Fibroblast of skin of back (primary cell): ENCODE data around the gene DNAH6.
"Not testable (repeated sequence)": the region's sequence is repeated elsewhere in the genome, so short reads cannot be mapped to it uniquely, and the experiment has no call there.

ENCODE experiments used
- DNase-seq: peaks from one replicate; pipeline ENCODE4 v3.0.0-alpha.2; 2013

The DNAH6 gene

GRCh38 chr2:84839851-84840250 lies 323.6 kb downstream of the DNAH6 start:
- DNase-seq: no peak

- peak; percentile 46 for DNase-seq
These were observed 324.0 kb downstream of the DNAH6 start for GRCh38 chr2:84840306-84840705.

GRCh38 chr2:84841577-84841976 lies 325.3 kb downstream of the DNAH6 start:
- no peak for DNase-seq

GRCh38 chr2:84844141-84844540 lies 327.8 kb downstream of the DNAH6 start:
- no peak for DNase-seq

GRCh38 chr2:84846041-84846663 lies 329.9 kb downstream of the DNAH6 start:
- DNase-seq: peak; percentile 7

- peak; percentile 9 for DNase-seq
These were observed 330.4 kb downstream of the DNAH6 start for GRCh38 chr2:84846741-84847142.

GRCh38 chr2:84847326-84848050 lies 331.2 kb downstream of the DNAH6 start:
- no peak for DNase-seq

DNA sequence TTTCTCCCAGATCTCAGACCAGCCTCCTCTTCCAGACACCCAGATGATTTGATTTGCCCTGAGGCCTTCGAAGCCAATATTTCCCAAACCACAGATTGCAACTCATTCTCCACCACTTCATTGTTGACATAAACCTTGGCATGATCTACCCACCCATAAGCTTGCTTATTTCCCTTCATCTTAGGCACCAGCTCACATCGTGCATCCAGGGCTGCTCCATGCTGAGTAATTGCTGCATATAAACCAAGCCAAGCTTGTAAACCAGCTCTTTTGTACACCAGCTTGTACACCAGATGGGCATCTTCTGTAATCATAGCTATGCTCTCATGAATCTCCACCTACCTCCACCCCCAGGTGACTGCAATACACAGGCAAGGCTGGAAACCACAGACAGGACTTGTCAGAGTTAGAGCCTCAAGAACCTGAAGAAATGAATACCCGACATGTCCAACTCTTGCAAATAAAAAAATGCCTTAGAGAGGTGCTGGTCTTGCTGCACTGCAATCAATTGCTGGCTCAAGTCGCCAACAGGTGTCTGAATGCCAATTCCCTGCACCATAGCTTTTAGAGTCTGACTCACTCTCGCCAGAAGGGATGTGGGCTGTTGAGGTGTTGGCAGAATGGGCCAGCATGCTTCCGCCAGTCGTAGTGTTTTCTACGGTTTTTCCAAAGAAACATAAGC lies 333.1 kb downstream of the DNAH6 start:
- no peak for DNase-seq

DNA sequence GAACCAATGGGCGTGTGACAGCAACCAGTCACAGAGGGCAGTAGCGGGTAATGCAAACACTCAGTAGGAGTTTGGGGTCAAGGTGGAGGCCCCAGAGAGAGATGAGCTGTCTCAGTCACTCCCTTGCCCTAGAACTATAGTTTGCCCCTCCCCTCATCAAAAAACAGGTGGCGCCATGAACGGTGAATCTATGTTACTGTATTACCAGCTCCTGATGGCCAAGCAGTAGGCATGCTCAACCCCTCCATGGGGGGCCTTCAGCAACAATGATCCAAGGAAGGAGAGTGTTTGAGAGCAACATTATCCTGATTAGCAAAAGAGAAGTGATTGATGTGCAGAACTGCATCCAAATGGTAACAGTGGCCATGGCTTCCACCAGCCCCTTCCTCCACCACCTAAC lies 334.2 kb downstream of the DNAH6 start:
- no peak for DNase-seq

DNA sequence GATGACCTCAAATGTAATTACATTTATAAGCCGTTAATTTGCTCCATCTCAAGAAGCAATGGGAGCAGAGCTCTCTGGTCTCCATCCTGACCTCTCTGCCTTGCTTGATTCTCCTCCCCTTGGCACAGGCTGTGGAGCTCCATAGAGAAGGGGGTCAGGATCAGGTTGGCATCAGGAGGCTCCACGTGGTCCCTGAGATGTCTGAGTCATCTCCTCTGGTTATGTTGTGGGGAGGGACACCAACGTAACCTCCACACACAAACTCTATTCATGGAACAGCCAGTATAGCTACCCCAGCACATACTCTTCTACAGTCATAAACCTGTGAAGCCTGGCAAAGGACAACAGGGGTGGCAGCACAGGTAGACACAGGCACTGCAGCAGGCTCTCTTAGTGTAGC lies 335.6 kb downstream of the DNAH6 start:
- DNase-seq: no peak

DNA sequence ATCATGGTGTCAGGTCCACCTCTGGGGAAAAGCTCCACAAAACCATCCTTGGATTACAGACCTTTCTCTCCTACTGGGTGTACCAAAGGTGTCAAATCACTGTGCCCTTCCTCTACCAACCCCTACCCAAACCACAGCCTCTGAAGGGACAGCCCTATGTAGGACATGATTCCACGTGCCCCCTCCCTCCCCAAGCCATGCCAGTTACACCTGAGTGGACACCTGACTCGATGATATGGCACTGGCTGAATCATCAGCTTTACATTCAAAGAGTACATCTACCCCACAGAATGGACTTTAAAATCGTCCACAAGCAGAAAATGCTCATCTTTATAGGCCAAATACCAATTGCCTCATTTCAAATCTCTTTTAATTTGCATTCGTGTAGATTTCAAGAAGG lies 338.6 kb downstream of the DNAH6 start:
- DNase-seq: no peak

DNA sequence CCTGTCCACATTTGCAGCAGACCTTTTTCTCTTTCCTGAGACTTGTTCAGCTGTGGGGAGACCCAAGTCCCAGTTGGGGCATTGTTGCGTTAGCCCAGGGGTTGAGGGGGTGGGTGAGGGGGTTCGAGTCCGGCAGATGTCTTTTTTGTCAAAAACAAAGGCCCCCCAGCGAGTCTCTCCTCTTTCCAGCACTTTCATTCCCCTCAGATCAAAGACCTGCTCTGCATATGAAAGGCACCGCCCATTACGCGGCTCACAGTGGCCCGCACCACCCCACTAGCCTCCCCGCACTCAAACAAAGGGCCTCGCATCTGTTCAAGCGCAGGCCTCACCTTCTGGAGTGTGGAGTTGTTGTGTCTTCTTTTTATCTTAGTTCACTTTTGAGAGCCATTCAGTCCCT lies 339.4 kb downstream of the DNAH6 start:
- DNase-seq: no peak

DNA sequence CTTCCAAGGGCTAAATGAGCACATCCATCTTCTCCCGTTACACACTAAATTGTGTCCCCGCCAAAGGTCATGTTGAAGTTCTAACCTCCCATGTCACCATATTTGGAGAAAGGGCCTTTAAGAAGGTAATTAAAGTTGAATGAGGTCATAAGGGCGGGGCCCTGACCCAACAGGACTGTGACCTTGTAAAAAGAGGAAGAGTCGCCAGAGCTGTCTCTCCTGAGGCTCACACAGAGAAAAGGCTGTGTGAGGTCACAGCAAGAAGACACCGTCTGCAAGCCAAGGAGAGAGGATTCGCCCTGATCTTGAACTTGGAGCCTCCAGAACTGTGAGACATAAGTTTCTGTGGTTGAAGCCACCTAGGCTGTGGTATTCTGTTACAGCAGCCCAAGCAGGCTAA lies 340.5 kb downstream of the DNAH6 start:
- no peak for DNase-seq

DNA sequence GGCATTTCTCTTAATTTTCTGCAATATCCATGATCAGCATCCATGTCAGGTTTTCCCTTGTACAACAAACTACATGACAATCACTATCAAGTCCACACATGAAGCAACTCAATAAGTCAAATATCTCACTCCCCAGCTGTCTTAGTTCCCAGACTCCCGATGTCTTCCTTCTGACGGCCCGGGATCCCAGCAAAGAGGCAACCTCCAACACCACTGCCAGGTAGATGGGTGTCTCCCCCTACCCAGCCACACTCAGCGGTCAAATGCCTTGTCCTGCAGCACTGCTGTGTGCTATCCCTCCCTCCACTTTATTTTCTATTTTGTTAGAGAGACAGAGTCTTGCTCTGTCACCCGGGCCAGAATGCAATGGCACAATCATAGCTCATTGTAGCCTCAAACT lies 341.3 kb downstream of the DNAH6 start:
- no peak for DNase-seq

DNA sequence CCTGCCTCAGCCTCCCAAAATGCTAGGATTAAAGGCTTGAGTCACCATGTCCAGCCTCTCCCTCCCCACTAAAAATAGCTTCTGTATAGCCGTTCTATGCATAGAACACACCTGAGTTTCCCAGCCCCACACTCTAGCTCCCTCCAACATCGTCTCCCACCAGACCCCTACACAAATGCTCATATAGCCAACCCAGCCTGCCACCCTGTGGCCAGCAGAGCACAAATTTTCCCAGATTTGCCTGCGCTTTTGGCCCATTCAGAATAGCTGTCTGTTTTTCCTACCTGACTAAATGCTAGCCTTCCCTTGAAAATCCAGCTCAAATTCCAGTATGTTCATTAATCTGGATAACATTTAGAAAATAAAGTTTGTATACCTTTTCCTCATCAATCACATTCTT lies 341.8 kb downstream of the DNAH6 start:
- DNase-seq: no peak

DNA sequence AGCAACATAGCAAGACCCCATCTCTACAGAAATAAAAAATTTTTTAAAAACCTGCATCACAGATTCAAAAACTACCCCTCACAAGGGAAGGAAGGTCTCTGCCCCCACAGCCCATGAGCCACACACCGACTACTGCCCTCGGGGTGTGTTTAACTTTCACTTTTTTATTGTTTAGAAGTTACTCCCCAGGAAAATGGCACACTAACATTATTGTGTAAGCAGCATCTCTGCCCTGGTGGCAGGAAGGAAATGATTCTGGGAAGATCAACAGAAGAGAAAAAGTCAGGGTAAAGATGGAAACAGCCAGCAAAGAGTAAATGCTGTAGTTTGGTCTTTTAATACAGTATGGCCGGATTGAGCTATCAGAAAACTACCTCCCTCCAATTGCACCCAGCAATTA lies 342.6 kb downstream of the DNAH6 start:
- DNase-seq: no peak

DNA sequence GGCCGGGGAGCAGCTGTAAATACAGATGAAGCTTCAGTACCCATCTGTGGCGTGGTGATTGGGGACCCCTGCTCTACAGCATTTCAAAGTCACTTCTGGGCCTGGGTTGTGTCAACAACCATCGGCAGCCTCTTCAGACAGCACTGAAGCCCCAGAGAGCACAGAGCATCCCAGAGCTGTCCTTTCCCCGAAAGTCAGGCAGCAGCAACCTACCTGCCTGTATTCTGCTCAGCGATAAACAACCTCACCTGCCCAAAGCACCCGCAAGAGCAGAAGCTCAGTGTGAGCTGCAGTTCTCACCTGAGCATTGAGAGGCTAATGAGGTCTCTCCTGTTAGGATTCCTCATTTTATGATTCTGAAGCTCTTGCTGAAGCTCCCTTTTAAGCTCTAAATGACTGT lies 345.2 kb downstream of the DNAH6 start:
- DNase-seq: no peak

GRCh38 chr2:84862006-84862405 lies 345.7 kb downstream of the DNAH6 start:
- no peak for DNase-seq

GRCh38 chr2:84865181-84865783 lies 349.0 kb downstream of the DNAH6 start:
- peak; percentile 34 for DNase-seq

DNA sequence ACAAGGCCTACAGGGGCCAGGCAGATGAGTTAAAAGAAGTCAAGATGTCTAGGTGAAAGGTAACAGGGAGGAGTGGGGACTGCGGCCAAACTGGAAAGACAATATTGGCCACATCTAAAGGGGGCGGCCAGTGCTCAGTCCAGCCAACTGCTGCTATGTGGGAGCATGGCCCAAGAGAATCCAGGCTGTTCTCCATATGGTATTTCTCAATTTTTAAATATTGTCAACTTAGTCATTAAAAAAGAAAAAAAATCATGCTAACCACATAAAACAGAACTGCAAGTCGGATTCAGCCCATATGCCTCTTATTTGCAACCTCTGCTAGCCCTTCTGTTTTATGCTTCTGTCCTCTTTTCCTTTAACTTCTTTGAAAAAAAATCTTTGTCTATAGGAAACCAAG lies 349.8 kb downstream of the DNAH6 start:
- no peak for DNase-seq

DNA sequence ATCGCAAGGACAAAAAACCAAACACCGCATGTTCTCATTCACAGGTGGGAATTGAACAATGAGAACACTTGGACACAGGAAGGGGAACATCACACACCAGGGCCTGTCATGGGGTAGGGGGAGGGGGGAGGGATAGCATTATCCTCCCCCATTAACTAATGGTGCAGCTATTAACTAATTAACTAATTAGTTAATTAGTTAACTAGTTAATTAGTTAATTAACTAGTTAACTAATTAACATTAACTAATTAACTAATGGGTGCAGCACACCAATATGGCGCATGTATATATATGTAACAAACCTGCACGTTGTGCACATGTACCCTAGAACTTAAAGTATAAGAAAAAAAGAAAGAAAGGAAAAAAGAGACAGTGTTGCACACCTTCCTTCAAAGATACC lies 352.0 kb downstream of the DNAH6 start:
- DNase-seq: not testable (repeated sequence)
